Type B pancreatic cell (in vitro differentiated cells): ENCODE data around the gene FOXK1. TPM values are rescaled to one million over a fixed set of nuclear protein-coding genes. Genes with fewer than 3 reads are reported as not detected.
"Not testable (repeated sequence)": the region's sequence is repeated elsewhere in the genome, so short reads cannot be mapped to it uniquely, and the experiment has no call there.

Source experiments
- DNase-seq: peaks from one replicate; pipeline ENCODE4 v3.0.0; 2021; ENCODE audit warnings: mixed read lengths; ENCODE audit not compliant: unreplicated experiment; ENCODE audit errors: extremely low spot score
- H3K27ac Mint-ChIP-seq: 2 replicates; pipeline ENCODE4 v1.8.0; 2021; ENCODE audit warnings: mild to moderate bottlenecking, mixed read lengths
- H3K27me3 Mint-ChIP-seq: 2 replicates; pipeline ENCODE4 v1.8.0; 2021; ENCODE audit warnings: mixed read lengths
- H3K36me3 Mint-ChIP-seq: 2 replicates; pipeline ENCODE4 v1.8.0; 2021; ENCODE audit warnings: mixed read lengths
- H3K4me1 Mint-ChIP-seq: one replicate; pipeline ENCODE4 v1.8.0; 2021; ENCODE audit warnings: mixed read lengths; ENCODE audit not compliant: unreplicated experiment
- H3K4me3 Mint-ChIP-seq: 2 replicates; pipeline ENCODE4 v1.8.0; 2021; ENCODE audit warnings: mild to moderate bottlenecking, mixed read lengths
- H3K9me3 Mint-ChIP-seq: 2 replicates; pipeline ENCODE4 v1.8.0; 2021; ENCODE audit warnings: mixed read lengths
- total RNA-seq: library from RNA; stranded (reverse); gene quantifications from 2 replicates; pipeline ENCODE4 v1.2.1, GENCODE V29; 2021; ENCODE audit warnings: low replicate concordance
- TF ChIP-seq, protein P1 (sequence below): fragments of 200-600 bp; sonication (generic); conservative IDR thresholded peaks from 2 replicates; pipeline ENCODE4 v1.5.0; 2021; ENCODE audit warnings: antibody characterized with exemption, mild to moderate bottlenecking

Gene FOXK1
- total RNA-seq, 1 donor from 2014 or later, result 55.1 TPM

DNA sequence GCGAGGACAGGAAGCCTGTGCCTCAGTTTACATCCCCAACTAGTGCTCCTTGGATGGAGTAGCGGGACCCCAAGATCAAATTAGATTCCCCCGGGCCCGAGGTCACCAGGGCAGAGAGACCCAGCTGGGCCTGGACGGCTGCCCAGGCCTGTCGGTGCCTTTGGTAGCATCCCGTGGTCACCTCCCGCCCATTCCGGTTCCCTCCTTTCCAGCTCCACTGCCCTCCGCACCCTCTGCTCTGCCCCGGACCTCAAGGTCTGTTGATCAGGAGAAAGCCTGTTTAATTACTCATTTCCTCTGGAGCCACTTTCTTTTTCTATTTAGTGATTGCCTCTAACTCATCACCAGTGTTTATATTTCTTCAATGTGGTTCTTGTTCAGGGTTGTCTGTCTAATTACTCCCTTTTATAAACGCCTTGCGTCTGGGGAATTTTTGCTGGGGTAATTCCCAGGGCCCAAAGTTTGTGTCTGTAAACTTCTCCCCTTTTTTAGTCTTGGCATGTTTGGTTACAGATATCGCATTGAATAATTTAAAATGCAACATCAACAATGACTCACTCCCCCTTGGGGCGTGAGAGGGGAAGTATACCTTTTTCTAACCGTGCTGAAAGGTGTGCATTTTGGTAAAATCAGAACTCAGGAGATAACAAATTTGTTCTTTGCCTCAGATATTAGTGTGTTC is 1.9 kb downstream of the FOXK1 start:
- H3K4me3 Mint-ChIP-seq, result peak overlapping the region; percentile 93
- H3K27me3 Mint-ChIP-seq, result no peaks in the 10 kb centered on the region
- peaks cover 9% of the 10 kb centered on the region for H3K36me3 Mint-ChIP-seq
- peak overlapping the region; percentile 93 for H3K27ac Mint-ChIP-seq
- peaks cover 26% of the 10 kb centered on the region for H3K4me1 Mint-ChIP-seq
- TF ChIP-seq, protein P1, sequence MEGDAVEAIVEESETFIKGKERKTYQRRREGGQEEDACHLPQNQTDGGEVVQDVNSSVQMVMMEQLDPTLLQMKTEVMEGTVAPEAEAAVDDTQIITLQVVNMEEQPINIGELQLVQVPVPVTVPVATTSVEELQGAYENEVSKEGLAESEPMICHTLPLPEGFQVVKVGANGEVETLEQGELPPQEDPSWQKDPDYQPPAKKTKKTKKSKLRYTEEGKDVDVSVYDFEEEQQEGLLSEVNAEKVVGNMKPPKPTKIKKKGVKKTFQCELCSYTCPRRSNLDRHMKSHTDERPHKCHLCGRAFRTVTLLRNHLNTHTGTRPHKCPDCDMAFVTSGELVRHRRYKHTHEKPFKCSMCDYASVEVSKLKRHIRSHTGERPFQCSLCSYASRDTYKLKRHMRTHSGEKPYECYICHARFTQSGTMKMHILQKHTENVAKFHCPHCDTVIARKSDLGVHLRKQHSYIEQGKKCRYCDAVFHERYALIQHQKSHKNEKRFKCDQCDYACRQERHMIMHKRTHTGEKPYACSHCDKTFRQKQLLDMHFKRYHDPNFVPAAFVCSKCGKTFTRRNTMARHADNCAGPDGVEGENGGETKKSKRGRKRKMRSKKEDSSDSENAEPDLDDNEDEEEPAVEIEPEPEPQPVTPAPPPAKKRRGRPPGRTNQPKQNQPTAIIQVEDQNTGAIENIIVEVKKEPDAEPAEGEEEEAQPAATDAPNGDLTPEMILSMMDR, result peak; percentile 39
- H3K9me3 Mint-ChIP-seq, result no peaks in the 10 kb centered on the region
- DNase-seq, result no peak

- Mint-ChIP-seq H3K4me3 (peak overlapping the region; percentile 93), H3K27ac (peak overlapping the region; percentile 93), H3K27me3 (no peaks in the 10 kb centered on the region), H3K9me3 (no peaks in the 10 kb centered on the region), H3K4me1 (peaks cover 34% of the 10 kb centered on the region), H3K36me3 (peaks cover 9% of the 10 kb centered on the region)
- no peak for DNase-seq
- TF ChIP-seq, protein P1, result no peak
Measured at GRCh38 chr7:4684846-4685245, 2.8 kb downstream of the FOXK1 start.

GRCh38 chr7:4685676-4686075 is 3.6 kb downstream of the FOXK1 start:
- not testable (repeated sequence) for H3K9me3 Mint-ChIP-seq, DNase-seq, H3K27me3 Mint-ChIP-seq, H3K36me3 Mint-ChIP-seq, H3K27ac Mint-ChIP-seq
- peak overlapping the region; percentile 35 for H3K4me3 Mint-ChIP-seq
- peaks cover 43% of the 10 kb centered on the region for H3K4me1 Mint-ChIP-seq

DNA sequence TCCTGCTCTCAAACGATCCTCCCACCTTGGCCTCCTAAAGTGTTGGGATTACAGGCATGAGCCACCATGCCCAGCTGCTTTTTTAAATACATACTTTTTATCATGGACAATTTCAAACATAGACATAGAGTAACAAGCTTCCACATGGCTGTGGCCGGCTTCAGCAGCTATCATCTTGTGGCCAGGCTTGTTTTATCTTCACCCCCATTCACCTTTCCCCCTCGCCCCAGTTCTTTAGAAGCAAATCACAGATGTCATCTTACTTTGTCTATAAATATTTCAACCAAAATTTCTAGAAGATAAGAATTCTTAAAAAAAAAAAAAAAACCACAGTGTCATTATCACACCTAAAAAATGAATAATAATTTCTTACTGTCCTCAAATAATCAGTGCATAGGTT is 5.9 kb downstream of the FOXK1 start:
- H3K9me3 Mint-ChIP-seq, result no peaks in the 10 kb centered on the region
- TF ChIP-seq, protein P1, result no peak
- DNase-seq, result no peak
- no peak overlapping the region for H3K4me3 Mint-ChIP-seq
- no peak overlapping the region for H3K27ac Mint-ChIP-seq
- H3K27me3 Mint-ChIP-seq, result no peaks in the 10 kb centered on the region
- peaks cover 59% of the 10 kb centered on the region for H3K4me1 Mint-ChIP-seq
- H3K36me3 Mint-ChIP-seq, result peaks cover 12% of the 10 kb centered on the region

- no peaks in the 10 kb centered on the region for H3K9me3 Mint-ChIP-seq
- no peak overlapping the region for H3K27ac Mint-ChIP-seq
- TF ChIP-seq, protein P1, result no peak
- peaks cover 8% of the 10 kb centered on the region for H3K36me3 Mint-ChIP-seq
- peaks cover 57% of the 10 kb centered on the region for H3K4me1 Mint-ChIP-seq
- H3K27me3 Mint-ChIP-seq, result no peaks in the 10 kb centered on the region
- no peak overlapping the region for H3K4me3 Mint-ChIP-seq
- DNase-seq, result no peak
Measured at GRCh38 chr7:4689151-4689550, 7.1 kb downstream of the FOXK1 start.

DNA sequence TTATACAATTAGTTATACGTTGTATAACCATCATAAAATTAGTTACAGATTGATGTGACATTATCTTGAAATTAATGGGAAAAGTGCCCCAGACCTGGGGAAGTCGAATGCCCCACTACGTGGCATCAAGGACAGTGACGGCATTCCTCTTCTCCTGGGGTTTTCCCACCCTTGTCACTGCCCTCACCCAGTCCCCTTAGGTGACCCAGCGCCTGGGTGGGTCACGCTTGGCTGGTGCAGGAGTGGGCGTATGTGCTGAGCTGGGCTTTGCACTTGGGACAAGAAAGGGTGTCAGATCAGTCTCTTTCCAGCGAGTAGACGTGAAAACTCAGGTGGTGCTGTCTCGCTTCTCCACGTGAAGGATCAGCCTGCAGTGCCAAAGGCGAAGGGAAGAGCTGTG is 7.6 kb downstream of the FOXK1 start:
- Mint-ChIP-seq H3K36me3 (peaks cover 3% of the 10 kb centered on the region), H3K27me3 (no peaks in the 10 kb centered on the region), H3K4me1 (peaks cover 57% of the 10 kb centered on the region), H3K9me3 (no peaks in the 10 kb centered on the region), H3K27ac (no peak overlapping the region), H3K4me3 (peak overlapping the region; percentile 13)
- TF ChIP-seq, protein P1, result no peak
- DNase-seq, result no peak
